ENCODE results near the gene SLC2A1.

SLC2A1 gene

GRCh38 chr1:42958488-42959319 lies at the start of gene SLC2A1:
Gene SLC2A1, minus strand, starts transcription at chr1:42958868. Its CDS starts 217 bp downstream, at chr1:42958651.
- no peak for FAIRE-seq

GRCh38 chr1:43007377-43008114 lies 48.9 kb upstream of the SLC2A1 start:
- FAIRE-seq = no peak

- FAIRE-seq = no peak
These were observed 47.0 kb upstream of the SLC2A1 start for GRCh38 chr1:43005460-43006361.

GRCh38 chr1:43004587-43005459 lies 46.2 kb upstream of the SLC2A1 start:
- FAIRE-seq = no peak

- no peak for FAIRE-seq
These were observed 44.1 kb upstream of the SLC2A1 start for GRCh38 chr1:43002766-43003165.

GRCh38 chr1:43002116-43002515 lies 43.4 kb upstream of the SLC2A1 start:
- FAIRE-seq = no peak

- no peak for FAIRE-seq
These were observed 42.8 kb upstream of the SLC2A1 start for GRCh38 chr1:43001434-43001833.

GRCh38 chr1:43000271-43000670 lies 41.6 kb upstream of the SLC2A1 start:
- no peak for FAIRE-seq

GRCh38 chr1:42999308-42999707 lies 40.6 kb upstream of the SLC2A1 start:
- FAIRE-seq = no peak

- FAIRE-seq = no peak
These were observed 39.7 kb upstream of the SLC2A1 start for GRCh38 chr1:42998386-42998785.

- no peak for FAIRE-seq
These were observed 37.8 kb upstream of the SLC2A1 start for GRCh38 chr1:42996384-42996970.

GRCh38 chr1:42993502-42994136 lies 35.0 kb upstream of the SLC2A1 start:
- no peak for FAIRE-seq

- no peak for FAIRE-seq
These were observed 33.4 kb upstream of the SLC2A1 start for GRCh38 chr1:42992054-42992571.

- FAIRE-seq = no peak
These were observed 32.2 kb upstream of the SLC2A1 start for GRCh38 chr1:42990757-42991346.

- FAIRE-seq = no peak
These were observed 25.0 kb upstream of the SLC2A1 start for GRCh38 chr1:42983693-42984092.

- no peak for FAIRE-seq
These were observed 24.6 kb upstream of the SLC2A1 start for GRCh38 chr1:42983253-42983652.

GRCh38 chr1:42982641-42983040 lies 24.0 kb upstream of the SLC2A1 start:
- FAIRE-seq = no peak

- FAIRE-seq = no peak
These were observed 23.2 kb upstream of the SLC2A1 start for GRCh38 chr1:42981871-42982270.

GRCh38 chr1:42981255-42981805 lies 22.7 kb upstream of the SLC2A1 start:
- FAIRE-seq = no peak
